ENCODE measurements around the gene XRN2. TPM values are rescaled to one million over a fixed set of nuclear protein-coding genes. Genes with fewer than 3 reads are reported as not detected.
A peak's percentile ranks its signal among the peaks of the same experiment; 100 is the strongest.

XRN2 gene
- total RNA-seq, 1 experiment from 2014 or later = 122 TPM

DNA sequence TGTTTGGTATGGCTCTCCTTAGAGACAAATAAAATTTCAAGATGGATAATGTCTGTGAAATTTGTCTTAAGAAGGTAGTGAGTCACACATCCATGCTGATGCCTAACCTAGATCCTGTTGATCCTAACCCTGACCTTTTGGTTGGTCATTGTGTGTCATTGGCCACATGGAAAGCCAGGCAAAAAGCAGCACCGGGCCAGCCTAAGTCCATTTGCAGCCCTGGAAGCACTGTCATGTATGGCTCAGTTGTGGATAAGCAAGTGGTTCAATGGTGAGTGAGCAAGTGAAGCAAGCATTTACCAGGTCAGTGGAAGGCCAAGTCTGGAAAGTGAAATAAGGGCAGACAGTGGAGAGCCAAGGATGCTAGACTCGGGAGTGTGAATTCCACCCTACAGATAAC, 12.1 kb upstream of the XRN2 start:
- Histone ChIP-seq H3K9me3 (ENCODE audit: low read depth, low read length, poor library complexity, severe bottlenecking) (no peaks in the 10 kb centered on the region), H3K36me3 (ENCODE audit: insufficient read depth, low read length, poor library complexity, severe bottlenecking) (no peaks in the 10 kb centered on the region), H3K4me3 (ENCODE audit: low read depth, low read length, poor library complexity, severe bottlenecking) (no peak overlapping the region), H3K4me1 (ENCODE audit: insufficient read depth, low read length, poor library complexity, severe bottlenecking) (no peaks in the 10 kb centered on the region), H3K27me3 (replicated peaks; ENCODE audit: insufficient read depth, low read depth, low read length, poor library complexity) (no peaks in the 10 kb centered on the region), H3K27ac (ENCODE audit: low read depth, low read length, poor library complexity, severe bottlenecking) (no peak overlapping the region)
- no peak for DNase-seq (ENCODE audit: low spot score)
- ChIA-PET POLR2A (ENCODE audit: low non-redundant PET) (no interaction called here), CTCF (no interaction called here)
- TF ChIP-seq EZH2 (IDR thresholded peaks at IDR 0.05; ENCODE audit: borderline replicate concordance, low read depth, low read length, poor library complexity, severe bottlenecking) = no peak
- no peak for TF ChIP-seq CTCF (conservative IDR thresholded peaks at IDR 0.05; ENCODE audit: low read depth, low read length)
- intact Hi-C loops (cut with micrococcal nuclease; ENCODE audit: unreplicated experiment) = no loop called here
- no TSS peak for BruUV-seq (replicated peaks)

- intact Hi-C loops (cut with micrococcal nuclease; ENCODE audit: unreplicated experiment) = no loop called here
Measured at GRCh38 chr20:21294755-21295154, 8.4 kb upstream of the XRN2 start.

GRCh38 chr20:21301940-21302663, 1.0 kb upstream of the XRN2 start:
- TF ChIP-seq EZH2 (IDR thresholded peaks at IDR 0.05; ENCODE audit: borderline replicate concordance, low read depth, low read length, poor library complexity, severe bottlenecking) = no peak
- TF ChIP-seq CTCF (conservative IDR thresholded peaks at IDR 0.05; ENCODE audit: low read depth, low read length) = no peak
- H3K9me3 ChIP-seq (ENCODE audit: low read depth, low read length, poor library complexity, severe bottlenecking) = no peaks in the 10 kb centered on the region
- DNase-seq (ENCODE audit: low spot score) = peak; percentile 4
- CTCF ChIA-PET = no interaction called here
- H3K27ac ChIP-seq (ENCODE audit: low read depth, low read length, poor library complexity, severe bottlenecking) = peak overlapping the region; percentile 98
- POLR2A ChIA-PET (ENCODE audit: low non-redundant PET) = no interaction called here
- BruUV-seq (replicated peaks) = no TSS peak
- peak overlapping the region; percentile 86 for H3K4me3 ChIP-seq (ENCODE audit: low read depth, low read length, poor library complexity, severe bottlenecking)
- no peaks in the 10 kb centered on the region for H3K27me3 ChIP-seq (replicated peaks; ENCODE audit: insufficient read depth, low read depth, low read length, poor library complexity)
- peaks cover 6% of the 10 kb centered on the region for H3K4me1 ChIP-seq (ENCODE audit: insufficient read depth, low read length, poor library complexity, severe bottlenecking)
- intact Hi-C loops (cut with micrococcal nuclease; ENCODE audit: unreplicated experiment) = loop anchor here (10.0 kb wide), 1 partner anchor 1567 kb away; no protein-coding TSS in a partner anchor
- no peaks in the 10 kb centered on the region for H3K36me3 ChIP-seq (ENCODE audit: insufficient read depth, low read length, poor library complexity, severe bottlenecking)

More at GRCh38 chr20:21294755-21295154, 8.4 kb upstream of the XRN2 start:
- H3K9me3 ChIP-seq (ENCODE audit: low read depth, low read length, poor library complexity, severe bottlenecking) = no peaks in the 10 kb centered on the region
- no peak for TF ChIP-seq EZH2 (IDR thresholded peaks at IDR 0.05; ENCODE audit: borderline replicate concordance, low read depth, low read length, poor library complexity, severe bottlenecking)
- TF ChIP-seq CTCF (conservative IDR thresholded peaks at IDR 0.05; ENCODE audit: low read depth, low read length) = no peak
- no peak overlapping the region for H3K27ac ChIP-seq (ENCODE audit: low read depth, low read length, poor library complexity, severe bottlenecking)
- no TSS peak for BruUV-seq (replicated peaks)
- ChIA-PET CTCF (no interaction called here), POLR2A (ENCODE audit: low non-redundant PET) (no interaction called here)
- no peaks in the 10 kb centered on the region for H3K27me3 ChIP-seq (replicated peaks; ENCODE audit: insufficient read depth, low read depth, low read length, poor library complexity)
- no peak overlapping the region for H3K4me3 ChIP-seq (ENCODE audit: low read depth, low read length, poor library complexity, severe bottlenecking)
- no peaks in the 10 kb centered on the region for H3K36me3 ChIP-seq (ENCODE audit: insufficient read depth, low read length, poor library complexity, severe bottlenecking)
- no peaks in the 10 kb centered on the region for H3K4me1 ChIP-seq (ENCODE audit: insufficient read depth, low read length, poor library complexity, severe bottlenecking)
- DNase-seq (ENCODE audit: low spot score) = no peak

Measured in A673 (cell line).